OCI-LY7 (cell line): ENCODE results near the gene TNFRSF12A. TPM values are rescaled to one million over a fixed set of nuclear protein-coding genes. Genes with fewer than 3 reads are reported as not detected.

Experiments used
- BruUV-seq: library from RNA; stranded (reverse); fragments of 400-500 nt; replicated peaks from 2 replicates; lab custom pipeline; 2021; lab: Mats Ljungman, UMichigan
- CTCF ChIA-PET: fragments of 300-600 bp; sonication (Branson Sonifier 250); formaldehyde crosslinking; loops from one replicate; lab custom pipeline; 2022; ENCODE audit warnings: antibody characterized with exemption; ENCODE audit not compliant: unreplicated experiment; lab: Charles Lee
- POLR2A ChIA-PET: fragments of 300-600 bp; sonication (Branson Sonifier 250); formaldehyde crosslinking; loops from one replicate; lab custom pipeline; 2022; ENCODE audit warnings: antibody characterized with exemption; lab: Charles Lee
- DNase-seq: peaks from one replicate; pipeline ENCODE4 v3.0.0-alpha.2; 2015; ENCODE audit warnings: low spot score
- H2AFZ ChIP-seq: fragments of 200-600 bp; sonication (generic), shearing (Covaris generic); 2 replicates; pipeline ENCODE4 v1.6.1; 2014; ENCODE audit warnings: mild to moderate bottlenecking, antibody characterized with exemption, low read length, moderate library complexity
- H3K27ac ChIP-seq: fragments of 200-600 bp; sonication (generic); 2 replicates; pipeline ENCODE4 v1.5.1; 2014; ENCODE audit warnings: mixed run types, low read depth, mild to moderate bottlenecking, moderate library complexity, low read length, inconsistent platforms; ENCODE audit not compliant: poor library complexity, severe bottlenecking
- H3K36me3 ChIP-seq: fragments of 200-600 bp; sonication (generic); 2 replicates; pipeline ENCODE4 v1.6.1; 2014; ENCODE audit warnings: mild to moderate bottlenecking, antibody characterized with exemption, low read length, moderate library complexity, mixed read lengths; ENCODE audit not compliant: insufficient read depth
- H3K4me1 ChIP-seq: fragments of 200-600 bp; sonication (generic); 2 replicates; pipeline ENCODE4 v1.5.1; 2014; ENCODE audit warnings: mild to moderate bottlenecking, low read length; ENCODE audit not compliant: insufficient read depth, poor library complexity, severe bottlenecking
- H3K4me2 ChIP-seq: fragments of 200-600 bp; sonication (generic); 2 replicates; pipeline ENCODE4 v1.6.1; 2014; ENCODE audit warnings: mild to moderate bottlenecking, low read length
- H3K4me3 ChIP-seq: fragments of 200-600 bp; sonication (generic); 2 replicates; pipeline ENCODE4 v1.5.1; 2014; ENCODE audit warnings: mild to moderate bottlenecking, low read depth, low read length; ENCODE audit not compliant: poor library complexity, severe bottlenecking
- H3K79me2 ChIP-seq: fragments of 200-600 bp; sonication (generic); 2 replicates; pipeline ENCODE4 v1.6.1; 2016; ENCODE audit warnings: low read depth, mild to moderate bottlenecking, low read length, moderate library complexity, mixed read lengths; ENCODE audit not compliant: insufficient read depth
- H3K9me2 ChIP-seq: fragments of 200-600 bp; sonication (generic); 2 replicates; pipeline ENCODE4 v1.6.1; 2016; ENCODE audit warnings: mild to moderate bottlenecking, low read length, mixed read lengths; ENCODE audit not compliant: insufficient read depth
- H3K9me3 ChIP-seq: fragments of 200-600 bp; sonication (generic); 2 replicates; pipeline ENCODE4 v1.6.1; 2014; ENCODE audit warnings: mild to moderate bottlenecking, mixed run types, low read length, mixed read lengths
- H4K20me1 ChIP-seq: fragments of 200-600 bp; sonication (generic); 2 replicates; pipeline ENCODE4 v1.6.1; 2014; ENCODE audit warnings: mild to moderate bottlenecking, antibody characterized with exemption, low read length, moderate library complexity, mixed read lengths; ENCODE audit not compliant: insufficient read depth
- EZH2phosphoT487 ChIP-seq: fragments of 200-600 bp; sonication (generic); IDR thresholded peaks from 2 replicates; pipeline ENCODE4 v1.6.1; 2018; ENCODE audit warnings: low read depth, borderline replicate concordance, mild to moderate bottlenecking, mixed run types, antibody characterized with exemption, low read length, moderate library complexity, mixed read lengths
- intact Hi-C: fragments of 100-400 bp; cut with micrococcal nuclease; formaldehyde crosslinking; loops from one replicate; pipeline ENCODE4 v1.10.0; 2022; ENCODE audit not compliant: unreplicated experiment
- total RNA-seq, 2 experiments: library from RNA; depleted of rRNA in 1 of 2; stranded (reverse); fragments of >200 nt in 1 of 2; shearing (Covaris generic) in 1 of 2; gene quantifications; 2 replicates each; pipeline ENCODE4 v1.2.3, GENCODE V29; 2014 to 2022
- TF ChIP-seq, protein P1 (sequence below): fragments of 200-600 bp; sonication (generic); conservative IDR thresholded peaks from 2 replicates; pipeline ENCODE4 v1.5.1; 2014; ENCODE audit warnings: mild to moderate bottlenecking, antibody characterized with exemption, low read length, moderate library complexity, mixed read lengths

Gene TNFRSF12A
- total RNA-seq, 2 experiments from 2014 or later = 1.9 to 4.9 TPM

- H3K9me2 ChIP-seq = no peaks in the 10 kb centered on the region
- H3K4me3 ChIP-seq = no peak overlapping the region
- ChIA-PET CTCF (no interaction called here), POLR2A (no interaction called here)
- no peak for TF ChIP-seq EZH2phosphoT487
- TF ChIP-seq, protein P1, sequence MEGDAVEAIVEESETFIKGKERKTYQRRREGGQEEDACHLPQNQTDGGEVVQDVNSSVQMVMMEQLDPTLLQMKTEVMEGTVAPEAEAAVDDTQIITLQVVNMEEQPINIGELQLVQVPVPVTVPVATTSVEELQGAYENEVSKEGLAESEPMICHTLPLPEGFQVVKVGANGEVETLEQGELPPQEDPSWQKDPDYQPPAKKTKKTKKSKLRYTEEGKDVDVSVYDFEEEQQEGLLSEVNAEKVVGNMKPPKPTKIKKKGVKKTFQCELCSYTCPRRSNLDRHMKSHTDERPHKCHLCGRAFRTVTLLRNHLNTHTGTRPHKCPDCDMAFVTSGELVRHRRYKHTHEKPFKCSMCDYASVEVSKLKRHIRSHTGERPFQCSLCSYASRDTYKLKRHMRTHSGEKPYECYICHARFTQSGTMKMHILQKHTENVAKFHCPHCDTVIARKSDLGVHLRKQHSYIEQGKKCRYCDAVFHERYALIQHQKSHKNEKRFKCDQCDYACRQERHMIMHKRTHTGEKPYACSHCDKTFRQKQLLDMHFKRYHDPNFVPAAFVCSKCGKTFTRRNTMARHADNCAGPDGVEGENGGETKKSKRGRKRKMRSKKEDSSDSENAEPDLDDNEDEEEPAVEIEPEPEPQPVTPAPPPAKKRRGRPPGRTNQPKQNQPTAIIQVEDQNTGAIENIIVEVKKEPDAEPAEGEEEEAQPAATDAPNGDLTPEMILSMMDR = no peak
- peaks cover 21% of the 10 kb centered on the region; the same call in 1 of the 2 replicates for H3K79me2 ChIP-seq
- peaks cover 90% of the 10 kb centered on the region for H3K36me3 ChIP-seq
- H3K4me1 ChIP-seq = peaks cover 39% of the 10 kb centered on the region
- no peak overlapping the region for H3K27ac ChIP-seq
- no peaks in the 10 kb centered on the region for H3K9me3 ChIP-seq
- H3K4me2 ChIP-seq = no peak overlapping the region
- BruUV-seq = no TSS peak
- intact Hi-C loops = no loop called here
- peaks cover 6% of the 10 kb centered on the region; the same call in 1 of the 2 replicates for H4K20me1 ChIP-seq
- H2AFZ ChIP-seq = no peak overlapping the region
- DNase-seq = no peak
Observed at GRCh38 chr16:2974319-2975056, 45.7 kb upstream of the TNFRSF12A start.

- H3K4me2 ChIP-seq = no peak overlapping the region
- H3K9me3 ChIP-seq = no peaks in the 10 kb centered on the region
- BruUV-seq = no TSS peak
- no peaks in the 10 kb centered on the region for H3K9me2 ChIP-seq
- DNase-seq = no peak
- peaks cover 6% of the 10 kb centered on the region; the same call in 1 of the 2 replicates for H4K20me1 ChIP-seq
- no peak overlapping the region for H3K4me3 ChIP-seq
- peaks cover 92% of the 10 kb centered on the region for H3K36me3 ChIP-seq
- TF ChIP-seq, protein P1 = no peak
- TF ChIP-seq EZH2phosphoT487 = no peak
- H2AFZ ChIP-seq = no peak overlapping the region
- no peak overlapping the region for H3K27ac ChIP-seq
- H3K4me1 ChIP-seq = peaks cover 38% of the 10 kb centered on the region
- ChIA-PET CTCF (no interaction called here), POLR2A (interaction anchor here (0.6 kb wide), 2 partner anchors 22 to 54 kb away, joined by 3 read pairs; no protein-coding TSS in a partner anchor)
- peaks cover 27% of the 10 kb centered on the region; the same call in 1 of the 2 replicates for H3K79me2 ChIP-seq
- intact Hi-C loops = no loop called here
Observed at GRCh38 chr16:2975161-2975795, 44.9 kb upstream of the TNFRSF12A start.
